Endothelial cell of umbilical vein (primary cell): ENCODE results near the gene FBXO40. TPM values are rescaled to one million over a fixed set of nuclear protein-coding genes. Genes with fewer than 3 reads are reported as not detected.

Experiments
- BruUV-seq: library from RNA; stranded (reverse); fragments of 400-500 nt; replicated peaks from 2 replicates; lab custom pipeline; 2021; lab: Mats Ljungman, UMichigan
- CTCF ChIA-PET: fragments of 300-600, 350-600 bp; sonication (Branson Sonifier 250); formaldehyde crosslinking; loops from one replicate; lab custom pipeline; 2021; ENCODE audit warnings: antibody characterized with exemption, inconsistent platforms; lab: Charles Lee
- POLR2A ChIA-PET: fragments of 300-600, 350-600 bp; sonication (Branson Sonifier 250); formaldehyde crosslinking; loops from one replicate; lab custom pipeline; 2021; ENCODE audit warnings: antibody characterized with exemption, inconsistent platforms; lab: Charles Lee
- DNase-seq: peaks from one replicate; pipeline ENCODE4 v3.0.0-alpha.2; 2011; ENCODE audit warnings: low read depth, low spot score
- FAIRE-seq: peaks from 2 replicates; lab custom pipeline; 2011; peaks lifted over from hg19 to GRCh38; lab: Jason Lieb, UNC
- H2AFZ ChIP-seq: 2 replicates; pipeline ENCODE4 v1.6.0; 2012; ENCODE audit warnings: low read depth, low read length, control low read depth, inconsistent platforms
- H3K27ac ChIP-seq: 2 replicates; pipeline ENCODE4 v1.5.1; 2011; ENCODE audit warnings: low read depth, mild to moderate bottlenecking, control low read depth, low read length, moderate library complexity; ENCODE audit not compliant: insufficient read depth
- H3K27me3 ChIP-seq, 2 experiments: 2 replicates each; pipeline versions ENCODE4 v1.6.0 to v1.6.1; 2011; ENCODE audit warnings: low read length in 2 of 2, mixed read lengths in 1 of 2; ENCODE audit not compliant: control insufficient read depth in 2 of 2, insufficient read depth in 2 of 2
- H3K36me3 ChIP-seq, 2 experiments: 2 replicates in 1 of 2; 3 replicates in 1 of 2; pipeline ENCODE4 v1.5.1; 2011; ENCODE audit warnings: low read length in 2 of 2, mild to moderate bottlenecking in 1 of 2, moderate library complexity in 1 of 2; ENCODE audit not compliant: control insufficient read depth in 2 of 2, insufficient read depth in 2 of 2; ENCODE audit errors: extremely low read depth in 1 of 2
- H3K4me1 ChIP-seq: 3 replicates; pipeline ENCODE4 v1.5.1; 2011; ENCODE audit warnings: mild to moderate bottlenecking, low read length; ENCODE audit not compliant: control insufficient read depth, insufficient read depth; ENCODE audit errors: extremely low read depth
- H3K4me2 ChIP-seq: 2 replicates; pipeline ENCODE4 v1.6.1; 2011; ENCODE audit warnings: low read length, control low read depth, mixed read lengths; ENCODE audit not compliant: insufficient read depth
- H3K4me3 ChIP-seq, 3 experiments: fragments of 200-600 bp in 1 of 3; sonication (generic), shearing (Covaris generic) in 1 of 3; replicated peaks in 1 of 3; 2 replicates each; pipeline ENCODE4 v1.5.1; 2011 to 2016; ENCODE audit warnings: control low read depth in 3 of 3, low read length in 3 of 3, mild to moderate bottlenecking in 2 of 3, inconsistent platforms in 1 of 3, low read depth in 1 of 3, moderate library complexity in 1 of 3; ENCODE audit not compliant: insufficient read depth in 1 of 3
- H3K79me2 ChIP-seq: 2 replicates; pipeline ENCODE4 v1.6.0; 2012; ENCODE audit warnings: low read length, inconsistent platforms; ENCODE audit not compliant: control insufficient read depth, insufficient read depth
- H3K9ac ChIP-seq: replicated peaks from 2 replicates; pipeline ENCODE3; 2011; ENCODE audit warnings: low read length, control low read depth; ENCODE audit not compliant: insufficient read depth; ENCODE audit errors: extremely low read depth
- H3K9me1 ChIP-seq: replicated peaks from 3 replicates; pipeline ENCODE4 v1.6.0; 2011; ENCODE audit warnings: mild to moderate bottlenecking, low read length; ENCODE audit not compliant: control insufficient read depth, insufficient read depth; ENCODE audit errors: extremely low read depth
- H3K9me3 ChIP-seq: replicated peaks from 2 replicates; pipeline ENCODE4 v1.5.1; 2012; ENCODE audit warnings: low read length, inconsistent platforms; ENCODE audit not compliant: control insufficient read depth, insufficient read depth
- H4K20me1 ChIP-seq: replicated peaks from 2 replicates; pipeline ENCODE3; 2011; ENCODE audit warnings: mild to moderate bottlenecking, low read length; ENCODE audit not compliant: control insufficient read depth, insufficient read depth; ENCODE audit errors: extremely low read depth
- CTCF ChIP-seq, 2 donors: IDR thresholded peaks; 1 replicate in 1 of 2; 2 replicates in 1 of 2; pipeline ENCODE4 v1.5.1; 2011; ENCODE audit warnings: low read length in 2 of 2, mild to moderate bottlenecking in 2 of 2, moderate library complexity in 2 of 2, control low read depth in 1 of 2, inconsistent platforms in 1 of 2, low read depth in 1 of 2; ENCODE audit not compliant: insufficient read depth in 1 of 2; ENCODE audit errors: extremely low read depth in 1 of 2
- EZH2 ChIP-seq: IDR thresholded peaks from 2 replicates; pipeline ENCODE4 v1.6.1; 2012; ENCODE audit warnings: borderline replicate concordance, low read depth, mild to moderate bottlenecking, moderate library complexity, low read length, inconsistent platforms; ENCODE audit not compliant: severe bottlenecking
- FOS ChIP-seq: IDR thresholded peaks from 2 replicates; pipeline ENCODE4 v1.6.1; 2011; ENCODE audit warnings: mild to moderate bottlenecking, low read length, moderate library complexity, borderline replicate concordance; ENCODE audit not compliant: insufficient read depth
- GATA2 ChIP-seq: IDR thresholded peaks from 2 replicates; pipeline ENCODE4 v1.7.0; 2011; ENCODE audit warnings: low read depth, mild to moderate bottlenecking, moderate library complexity, mixed read lengths, low read length; ENCODE audit not compliant: insufficient read length, insufficient read depth
- JUN ChIP-seq: IDR thresholded peaks from 2 replicates; pipeline ENCODE4 v1.6.1; 2011; ENCODE audit warnings: borderline replicate concordance, low read depth; ENCODE audit not compliant: insufficient read length, insufficient read depth
- MAX ChIP-seq: IDR thresholded peaks from 2 replicates; pipeline ENCODE4 v1.6.1; 2011; ENCODE audit not compliant: insufficient read depth, insufficient read length
- MYC ChIP-seq: IDR thresholded peaks from one replicate; pipeline ENCODE4 v1.6.1; 2011; ENCODE audit warnings: mild to moderate bottlenecking, low read depth, low read length
- POLR2A ChIP-seq: IDR thresholded peaks from 2 replicates; pipeline ENCODE4 v1.6.1; 2012; ENCODE audit warnings: low read depth, mild to moderate bottlenecking, control low read depth, low read length
- POLR2AphosphoS5 ChIP-seq: IDR thresholded peaks from 2 replicates; pipeline ENCODE4 v1.6.1; 2012; ENCODE audit warnings: low read depth, mild to moderate bottlenecking, control low read depth, low read length, moderate library complexity; ENCODE audit not compliant: insufficient read depth
- dilution Hi-C: fragments of 300-500 bp; cut with MboI; formaldehyde crosslinking; loops from one replicate; pipeline ENCODE4 v1.15.0; 2019; ENCODE audit warnings: low sequenced_read_pairs; ENCODE audit not compliant: extremely low pct_ligation_motif_present
- intact Hi-C: fragments of 100-400 bp; cut with micrococcal nuclease; formaldehyde crosslinking; loops from one replicate; pipeline ENCODE4 v1.10.0; 2022
- polyA plus RNA-seq, 4 experiments: library from polyadenylated mRNA; depleted of rRNA in 3 of 4; stranded (reverse) in 3 of 4; unstranded in 1 of 4; fragments of >200 nt; gene quantifications; 2 replicates each; pipeline versions ENCODE4 v1.2.1 to v1.2.3, GENCODE V29; 2011 to 2012; ENCODE audit warnings: missing spikeins in 1 of 4
- total RNA-seq: library from RNA; stranded (reverse); gene quantifications from 2 replicates; pipeline ENCODE4 v1.2.3, GENCODE V29; 2021

Gene FBXO40
- total and polyA plus RNA-seq, 2 donors (not counting 3 experiments of a cell fraction or from before 2014, with no cell fraction given): not detected

DNA sequence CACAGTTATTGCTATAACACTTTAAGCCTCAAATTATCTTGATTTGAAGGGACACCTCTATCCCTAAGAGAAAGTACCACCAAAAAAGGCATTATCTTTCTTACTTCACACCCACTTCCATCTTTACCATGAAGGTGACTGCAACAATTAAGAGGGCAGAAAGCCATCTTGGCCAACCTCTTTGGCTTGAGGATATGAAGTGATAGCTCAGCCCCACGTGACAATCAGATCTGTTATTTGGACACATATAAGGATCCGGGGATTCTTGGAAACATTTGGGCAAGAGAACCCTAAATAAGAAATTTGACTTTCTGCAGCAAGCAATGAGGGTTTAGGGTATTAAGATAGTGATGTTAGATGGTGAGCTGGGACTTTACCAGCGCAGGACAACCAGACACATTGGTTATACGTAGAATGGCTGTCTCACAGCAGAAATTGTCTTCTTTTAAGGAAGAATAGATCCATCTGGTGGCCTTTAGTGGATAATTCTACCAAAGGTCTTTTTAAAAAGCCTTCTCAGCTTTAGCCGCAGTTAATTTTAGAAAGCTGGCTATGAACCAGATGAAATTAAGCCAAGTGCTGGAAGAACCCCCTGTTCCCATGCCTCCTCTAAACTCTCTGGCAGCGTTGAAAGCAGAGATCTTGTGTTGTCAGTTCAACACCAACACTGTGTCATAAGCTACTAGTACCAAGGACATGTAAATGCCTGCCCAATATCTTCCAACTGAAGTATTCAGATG, 55.2 kb downstream of the FBXO40 start:
- no peaks in the 10 kb centered on the region for H4K20me1 ChIP-seq
- peaks cover 4 to 5% of the 10 kb centered on the region in 2 experiments for H3K36me3 ChIP-seq
- no peaks in the 10 kb centered on the region for H3K9me3 ChIP-seq
- H3K4me3 ChIP-seq: no peak overlapping the region
- POLR2A ChIA-PET: interaction anchor here (1.0 kb wide), 1 partner anchor 12 kb away, joined by 3 read pairs; the partner anchor contains the start of gene HCLS1
- intact Hi-C loops (no loop called here), dilution Hi-C loops (no loop called here)
- no peaks in the 10 kb centered on the region for H3K9me1 ChIP-seq
- H3K4me2 ChIP-seq: no peak overlapping the region
- H3K9ac ChIP-seq: no peak overlapping the region
- H2AFZ ChIP-seq: no peak overlapping the region
- H3K27ac ChIP-seq: no peak overlapping the region
- no peak for TF ChIP-seq GATA2
- no peak for TF ChIP-seq MAX
- no peak for TF ChIP-seq POLR2AphosphoS5
- no peak for TF ChIP-seq FOS
- TF ChIP-seq POLR2A: no peak
- TF ChIP-seq EZH2: no peak
- TF ChIP-seq MYC: no peak
- TF ChIP-seq CTCF (IDR thresholded peaks at IDR 0.05; ENCODE audit: extremely low read depth in 1 of 2, insufficient read depth in 1 of 2, low read depth in 1 of 2, low read length in 2 of 2): no peak
- TF ChIP-seq JUN: no peak
- H3K4me1 ChIP-seq: peaks cover 11% of the 10 kb centered on the region
- FAIRE-seq (no peak), DNase-seq (no peak)
- H3K79me2 ChIP-seq: no peaks in the 10 kb centered on the region
- H3K27me3 ChIP-seq: no peaks in the 10 kb centered on the region
- CTCF ChIA-PET: no interaction called here
- BruUV-seq: no TSS peak
